ENCODE measurements around the gene PTPRF.

- TF ChIP-seq POLR2A (IDR thresholded peaks at IDR 0.05) (no peak), CTCF (IDR thresholded peaks at IDR 0.05) (no peak)
Observed at GRCh38 chr1:43569175-43569574, 38.5 kb downstream of the PTPRF start.
